CD14-positive monocyte (primary cell): ENCODE results near the gene PPM1F. TPM values are rescaled to one million over a fixed set of nuclear protein-coding genes. Genes with fewer than 3 reads are reported as not detected.

Source experiments
- DNase-seq, 3 donors: peaks; one replicate each; pipeline ENCODE4 v3.0.0-alpha.2; 2011 to 2022
- H2AFZ ChIP-seq: 2 replicates; pipeline ENCODE4 v1.6.0; 2012; ENCODE audit warnings: mild to moderate bottlenecking, low read depth, low read length, inconsistent platforms; ENCODE audit not compliant: insufficient read depth, poor library complexity, severe bottlenecking
- H3K27ac ChIP-seq, 2 donors: 1 replicate in 1 of 2; 2 replicates in 1 of 2; pipeline ENCODE4 v1.5.1; 2012 to 2013; ENCODE audit warnings: low read length in 2 of 2, control low read depth in 1 of 2, inconsistent platforms in 1 of 2, low read depth in 1 of 2, mild to moderate bottlenecking in 1 of 2
- H3K27me3 ChIP-seq, 2 donors: one replicate each; pipeline versions ENCODE4 v1.6.0 to v1.6.1; 2011 to 2013; ENCODE audit warnings: low read length in 2 of 2; ENCODE audit not compliant: control insufficient read depth in 2 of 2, insufficient read depth in 2 of 2
- H3K36me3 ChIP-seq, 2 donors: replicated peaks in 1 of 2; 1 replicate in 1 of 2; 2 replicates in 1 of 2; pipeline versions ENCODE4 v1.5.1 to v1.6.1; 2012 to 2013; ENCODE audit warnings: low read length in 2 of 2, control low read depth in 1 of 2, inconsistent platforms in 1 of 2, mild to moderate bottlenecking in 1 of 2; ENCODE audit not compliant: insufficient read depth in 2 of 2, control insufficient read depth in 1 of 2
- H3K4me1 ChIP-seq, 2 donors: 1 replicate in 1 of 2; 2 replicates in 1 of 2; pipeline versions ENCODE4 v1.5.1 to v1.6.1; 2012 to 2013; ENCODE audit warnings: low read length in 2 of 2, control low read depth in 1 of 2, inconsistent platforms in 1 of 2, mild to moderate bottlenecking in 1 of 2, moderate library complexity in 1 of 2; ENCODE audit not compliant: insufficient read depth in 2 of 2, control insufficient read depth in 1 of 2
- H3K4me2 ChIP-seq: replicated peaks from 2 replicates; pipeline ENCODE3; 2012; ENCODE audit warnings: low read length, moderate library complexity, mild to moderate bottlenecking; ENCODE audit not compliant: poor library complexity, severe bottlenecking; ENCODE audit errors: extremely low read depth
- H3K4me3 ChIP-seq, 3 experiments: fragments of 200-600 bp in 1 of 3; sonication (generic) in 1 of 3; replicated peaks in 1 of 3; 1 replicate in 2 of 3; 2 replicates in 1 of 3; pipeline ENCODE4 v1.5.1; 2011 to 2013; ENCODE audit warnings: low read length in 3 of 3, mild to moderate bottlenecking in 3 of 3, control low read depth in 2 of 3, low read depth in 2 of 3, inconsistent platforms in 1 of 3, moderate library complexity in 1 of 3
- H3K79me2 ChIP-seq: 2 replicates; pipeline ENCODE4 v1.6.0; 2012; ENCODE audit warnings: mild to moderate bottlenecking, control low read depth, inconsistent platforms, low read length, moderate library complexity; ENCODE audit not compliant: insufficient read depth
- H3K9ac ChIP-seq: 2 replicates; pipeline ENCODE4 v1.6.0; 2017; ENCODE audit warnings: low read length, mild to moderate bottlenecking; ENCODE audit not compliant: insufficient read depth, poor library complexity, severe bottlenecking
- H3K9me3 ChIP-seq, 2 donors: replicated peaks in 1 of 2; 1 replicate in 1 of 2; 2 replicates in 1 of 2; pipeline versions ENCODE4 v1.5.1 to v1.6.1; 2012 to 2013; ENCODE audit warnings: low read length in 2 of 2, control low read depth in 1 of 2; ENCODE audit not compliant: control insufficient read depth in 1 of 2, insufficient read depth in 1 of 2
- H4K20me1 ChIP-seq: 2 replicates; pipeline ENCODE4 v1.6.0; 2012; ENCODE audit warnings: mild to moderate bottlenecking, low read length, control low read depth, moderate library complexity; ENCODE audit not compliant: insufficient read depth
- H3K27ac Mint-ChIP-seq, 7 donors: one replicate each; pipeline ENCODE4 v1.8.0; 2020; ENCODE audit warnings: mild to moderate bottlenecking in 7 of 7, mixed read lengths in 7 of 7, moderate library complexity in 6 of 7, inconsistent platforms in 2 of 7
- H3K27me3 Mint-ChIP-seq, 3 donors: one replicate each; pipeline ENCODE4 v1.8.0; 2021 to 2022; ENCODE audit warnings: low read depth in 3 of 3, mild to moderate bottlenecking in 3 of 3, mixed read lengths in 3 of 3, moderate library complexity in 3 of 3, inconsistent platforms in 1 of 3
- H3K36me3 Mint-ChIP-seq, 2 donors: one replicate each; pipeline ENCODE4 v1.8.0; 2020; ENCODE audit warnings: mixed read lengths in 2 of 2, inconsistent platforms in 1 of 2, mild to moderate bottlenecking in 1 of 2
- H3K4me1 Mint-ChIP-seq: one replicate; pipeline ENCODE4 v1.8.0; 2020; ENCODE audit warnings: mild to moderate bottlenecking, mixed read lengths
- H3K4me3 Mint-ChIP-seq, 2 donors: one replicate each; pipeline ENCODE4 v1.8.0; 2020; ENCODE audit warnings: mild to moderate bottlenecking in 2 of 2, mixed read lengths in 2 of 2, moderate library complexity in 1 of 2
- H3K9me3 Mint-ChIP-seq, 7 donors: one replicate each; pipeline ENCODE4 v1.8.0; 2020 to 2022; ENCODE audit warnings: mixed read lengths in 7 of 7, mild to moderate bottlenecking in 6 of 7, moderate library complexity in 6 of 7, inconsistent platforms in 2 of 7
- CTCF ChIP-seq: fragments of 200-600 bp; IDR thresholded peaks from one replicate; pipeline ENCODE4 v1.8.0; 2022; ENCODE audit warnings: antibody characterized with exemption, mild to moderate bottlenecking
- WGBS: methylation state at CpG from one replicate; pipeline ENCODE4 v1.1.5; 2013; ENCODE audit warnings: missing lambda C conversion rate; ENCODE audit not compliant: insufficient coverage; 5-methylcytosine and 5-hydroxymethylcytosine counted together
- intact Hi-C, 2 donors: fragments of 100-400 bp; cut with micrococcal nuclease; formaldehyde crosslinking; loops; one replicate each; pipeline versions ENCODE4 v1.15.0 to v1.15.1; 2023
- polyA plus RNA-seq, 3 donors: library from polyadenylated mRNA; depleted of rRNA in 1 of 3; unstranded in 2 of 3; stranded (reverse) in 1 of 3; fragments of 300-500 nt in 2 of 3; fragments of >200 nt in 1 of 3; fragmentation: Illumina TruSeq in 2 of 3; gene quantifications; 1 replicate in 2 of 3; 2 replicates in 1 of 3; pipeline ENCODE4 v1.2.3, GENCODE V29; 2012 to 2021

The PPM1F gene
- polyA plus RNA-seq, 3 donors = 28.8 to 95.0 (median 37.2) TPM

GRCh38 chr22:21977814-21978213 is 25.2 kb upstream of the PPM1F start:
- H3K27ac ChIP-seq = no peak overlapping the region
- H3K4me3 ChIP-seq = no peak overlapping the region
- peaks cover 63% of the 10 kb centered on the region for H3K79me2 ChIP-seq
- H3K27me3 ChIP-seq = no peaks in the 10 kb centered on the region
- DNase-seq = no peak
- H3K36me3 Mint-ChIP-seq = peaks cover 42 to 52% of the 10 kb centered on the region in 2 donors
- no peaks in the 10 kb centered on the region for H3K9me3 ChIP-seq
- no peaks in the 10 kb centered on the region for H3K9me3 Mint-ChIP-seq
- peaks cover 22% of the 10 kb centered on the region for H3K4me1 Mint-ChIP-seq
- no peak overlapping the region for H3K9ac ChIP-seq
- no peak overlapping the region for H2AFZ ChIP-seq
- no peak overlapping the region for H3K4me2 ChIP-seq
- WGBS = 100% methylated on average over 1 of the region's 1 CpG
- intact Hi-C loops = no loop called here
- H3K4me3 Mint-ChIP-seq = no peak overlapping the region
- peaks cover 43% of the 10 kb centered on the region for H4K20me1 ChIP-seq
- H3K27me3 Mint-ChIP-seq = no peaks in the 10 kb centered on the region
- peaks cover 11 to 14% of the 10 kb centered on the region in 2 donors for H3K4me1 ChIP-seq
- H3K27ac Mint-ChIP-seq = peak overlapping the region in 3 of 7 donors; percentile 33 to 74 (median 63)
- TF ChIP-seq CTCF = no peak
- peaks cover 34 to 53% of the 10 kb centered on the region in 2 donors for H3K36me3 ChIP-seq

GRCh38 chr22:21975854-21976345 is 23.3 kb upstream of the PPM1F start:
- TF ChIP-seq CTCF = no peak
- H3K4me1 Mint-ChIP-seq = peaks cover 13% of the 10 kb centered on the region
- H3K27me3 Mint-ChIP-seq = no peaks in the 10 kb centered on the region
- no peak overlapping the region for H3K27ac Mint-ChIP-seq
- Histone ChIP-seq H4K20me1 (peaks cover 53% of the 10 kb centered on the region), H3K4me1 (no peaks in the 10 kb centered on the region), H3K4me2 (no peak overlapping the region), H3K9me3 (no peaks in the 10 kb centered on the region), H3K4me3 (no peak overlapping the region), H2AFZ (no peak overlapping the region), H3K36me3 (peaks cover 50 to 71% of the 10 kb centered on the region in 2 donors), H3K27me3 (no peaks in the 10 kb centered on the region), H3K27ac (no peak overlapping the region), H3K79me2 (peaks cover 46% of the 10 kb centered on the region), H3K9ac (no peak overlapping the region)
- WGBS = 96% methylated on average over 5 of the region's 5 CpGs
- no peak for DNase-seq
- no peak overlapping the region for H3K4me3 Mint-ChIP-seq
- no peaks in the 10 kb centered on the region for H3K9me3 Mint-ChIP-seq
- H3K36me3 Mint-ChIP-seq = peaks cover 57 to 71% of the 10 kb centered on the region in 2 donors
- intact Hi-C loops = no loop called here
